Uterus (tissue), 4 donors: ENCODE measurements around the gene CDC16. TPM values are rescaled to one million over a fixed set of nuclear protein-coding genes. Genes with fewer than 3 reads are reported as not detected.
"Not testable (repeated sequence)": the region's sequence is repeated elsewhere in the genome, so short reads cannot be mapped to it uniquely, and the experiment has no call there.

Source experiments
- DNase-seq, 2 donors: peaks; one replicate each; pipeline ENCODE4 v3.0.0-alpha.2; 2019 to 2020
- H3K27ac ChIP-seq, 2 donors: fragments of 200-600 bp; sonication (generic); 1 replicate in 1 of 2; 2 replicates in 1 of 2; pipeline ENCODE4 v1.5.1; 2016 to 2018
- H3K27me3 ChIP-seq, 2 donors: fragments of 200-600 bp; sonication (generic); one replicate each; pipeline ENCODE4 v1.5.1; 2018 to 2019; ENCODE audit warnings: control low read depth in 1 of 2
- H3K36me3 ChIP-seq, 2 donors: fragments of 200-600 bp; sonication (generic); one replicate each; pipeline ENCODE4 v1.5.1; 2019; ENCODE audit warnings: control low read depth in 1 of 2
- H3K4me1 ChIP-seq, 2 donors: fragments of 200-600 bp; sonication (generic); one replicate each; pipeline ENCODE4 v1.5.1; 2018 to 2019; ENCODE audit warnings: control low read depth in 1 of 2
- H3K4me3 ChIP-seq, 2 donors: fragments of 200-600 bp; sonication (generic); 1 replicate in 1 of 2; 2 replicates in 1 of 2; pipeline ENCODE4 v1.5.1; 2018 to 2019; ENCODE audit warnings: mild to moderate bottlenecking in 1 of 2
- H3K9me3 ChIP-seq, 2 donors: fragments of 200-600 bp; sonication (generic); one replicate each; pipeline ENCODE4 v1.5.1; 2019; ENCODE audit warnings: control low read depth in 1 of 2
- POLR2A ChIP-seq, 2 donors: fragments of 450-650 bp; IDR thresholded peaks; one replicate each; pipeline ENCODE4 v1.6.1; 2016; ENCODE audit warnings: antibody characterized with exemption in 2 of 2, mild to moderate bottlenecking in 1 of 2, moderate library complexity in 1 of 2
- intact Hi-C: fragments of 100-400 bp; cut with DNase I; formaldehyde crosslinking; loops from one replicate; pipeline ENCODE4 v1.15.1; 2023; ENCODE audit warnings: low total_unique reads
- total RNA-seq, 4 donors: library from RNA; depleted of rRNA in 3 of 4; stranded (reverse); fragments of >200 nt in 3 of 4; gene quantifications; one replicate each; pipeline versions ENCODE4 v1.1.0 to v1.2.4, GENCODE V29; 2014 to 2023
- TF ChIP-seq, protein P1 (sequence below), 4 experiments: fragments of 200-600 bp in 2 of 4; fragments of 450-650 bp in 2 of 4; sonication (generic) in 2 of 4; IDR thresholded peaks; one replicate each; pipeline ENCODE4 v1.5.1; 2016 to 2019; ENCODE audit warnings: antibody characterized with exemption in 4 of 4, mild to moderate bottlenecking in 2 of 4, moderate library complexity in 1 of 4
- donor health status: DM: yes; HTN: yes; CAD: no.

CDC16 gene
- total RNA-seq, 4 donors from 2014 or later, result 25.0 to 103 (median 53.5) TPM

DNA sequence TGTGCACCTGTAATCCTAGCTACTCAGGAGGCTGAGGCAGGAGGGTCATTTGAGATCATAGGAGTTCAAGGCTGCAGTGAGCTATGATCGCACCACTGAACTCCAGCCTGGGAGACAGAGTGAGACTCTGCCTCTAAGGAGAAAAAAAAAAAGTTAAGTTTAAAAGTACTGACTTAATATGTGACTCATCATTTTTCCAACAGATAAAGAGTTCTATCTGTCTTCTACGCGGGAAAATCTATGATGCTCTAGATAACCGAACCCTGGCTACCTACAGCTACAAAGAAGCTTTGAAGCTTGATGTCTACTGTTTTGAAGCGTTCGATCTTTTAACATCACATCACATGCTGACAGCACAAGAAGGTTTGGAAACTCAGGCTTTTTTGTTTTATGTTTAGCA lies 7.2 kb downstream of the CDC16 start:
- peaks cover 0 to 3% of the 10 kb centered on the region in 2 donors for H3K36me3 ChIP-seq
- H3K27ac ChIP-seq, result no peak overlapping the region
- intact Hi-C loops, result no loop called here
- TF ChIP-seq, protein P1, sequence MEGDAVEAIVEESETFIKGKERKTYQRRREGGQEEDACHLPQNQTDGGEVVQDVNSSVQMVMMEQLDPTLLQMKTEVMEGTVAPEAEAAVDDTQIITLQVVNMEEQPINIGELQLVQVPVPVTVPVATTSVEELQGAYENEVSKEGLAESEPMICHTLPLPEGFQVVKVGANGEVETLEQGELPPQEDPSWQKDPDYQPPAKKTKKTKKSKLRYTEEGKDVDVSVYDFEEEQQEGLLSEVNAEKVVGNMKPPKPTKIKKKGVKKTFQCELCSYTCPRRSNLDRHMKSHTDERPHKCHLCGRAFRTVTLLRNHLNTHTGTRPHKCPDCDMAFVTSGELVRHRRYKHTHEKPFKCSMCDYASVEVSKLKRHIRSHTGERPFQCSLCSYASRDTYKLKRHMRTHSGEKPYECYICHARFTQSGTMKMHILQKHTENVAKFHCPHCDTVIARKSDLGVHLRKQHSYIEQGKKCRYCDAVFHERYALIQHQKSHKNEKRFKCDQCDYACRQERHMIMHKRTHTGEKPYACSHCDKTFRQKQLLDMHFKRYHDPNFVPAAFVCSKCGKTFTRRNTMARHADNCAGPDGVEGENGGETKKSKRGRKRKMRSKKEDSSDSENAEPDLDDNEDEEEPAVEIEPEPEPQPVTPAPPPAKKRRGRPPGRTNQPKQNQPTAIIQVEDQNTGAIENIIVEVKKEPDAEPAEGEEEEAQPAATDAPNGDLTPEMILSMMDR (IDR thresholded peaks at IDR 0.05), result no peak
- TF ChIP-seq POLR2A (IDR thresholded peaks at IDR 0.05), result no peak
- no peak overlapping the region for H3K4me3 ChIP-seq
- no peaks in the 10 kb centered on the region for H3K9me3 ChIP-seq
- H3K4me1 ChIP-seq, result no peaks in the 10 kb centered on the region
- no peak for DNase-seq
- no peaks in the 10 kb centered on the region for H3K27me3 ChIP-seq

DNA sequence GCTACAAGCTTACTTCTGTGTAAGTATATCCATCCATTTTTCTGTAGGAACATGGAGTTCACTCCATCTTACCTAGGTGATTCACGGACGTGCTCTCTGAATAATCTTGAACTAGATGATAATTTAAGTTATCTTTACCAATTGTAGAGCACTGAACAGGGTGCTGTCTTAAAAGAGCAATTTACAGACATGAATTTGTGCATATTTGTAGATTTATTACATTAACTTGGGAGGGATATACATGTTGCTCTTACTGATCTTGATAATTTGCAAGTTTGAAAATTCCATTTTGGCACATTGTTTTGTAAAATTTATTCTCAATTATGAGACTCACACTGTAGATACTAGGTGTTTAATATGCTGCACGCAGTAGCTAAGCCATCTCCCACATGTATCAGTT lies 9.3 kb downstream of the CDC16 start:
- DNase-seq, result no peak
- intact Hi-C loops, result no loop called here
- Histone ChIP-seq H3K4me1 (no peaks in the 10 kb centered on the region), H3K27me3 (no peaks in the 10 kb centered on the region), H3K27ac (no peak overlapping the region), H3K9me3 (no peaks in the 10 kb centered on the region), H3K36me3 (peaks cover 0 to 3% of the 10 kb centered on the region in 2 donors), H3K4me3 (no peak overlapping the region)
- no peak for TF ChIP-seq POLR2A (IDR thresholded peaks at IDR 0.05)

DNA sequence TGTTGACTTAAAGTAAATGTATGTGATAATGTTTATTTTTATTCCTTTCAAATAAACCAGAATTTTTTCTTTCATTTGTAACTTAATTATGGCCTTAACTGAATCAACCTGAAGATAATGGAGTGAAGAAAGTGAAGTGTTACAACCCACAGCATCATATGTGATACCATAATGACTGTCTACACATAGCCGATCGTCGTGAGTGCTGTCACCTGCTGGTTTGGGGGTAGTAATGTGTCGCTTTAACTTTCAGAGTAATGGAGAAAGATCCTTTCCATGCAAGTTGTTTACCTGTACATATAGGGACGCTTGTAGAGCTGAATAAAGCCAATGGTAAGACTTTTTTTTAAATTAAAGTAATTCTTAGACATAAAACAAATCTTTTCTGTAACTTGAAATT lies 9.9 kb downstream of the CDC16 start:
- no peaks in the 10 kb centered on the region for H3K9me3 ChIP-seq
- DNase-seq, result no peak
- H3K27ac ChIP-seq, result no peak overlapping the region
- intact Hi-C loops, result no loop called here
- no peak overlapping the region for H3K4me3 ChIP-seq
- peaks cover 0 to 3% of the 10 kb centered on the region in 2 donors for H3K36me3 ChIP-seq
- TF ChIP-seq, protein P1 (IDR thresholded peaks at IDR 0.05), result no peak
- no peak for TF ChIP-seq POLR2A (IDR thresholded peaks at IDR 0.05)
- no peaks in the 10 kb centered on the region for H3K4me1 ChIP-seq
- H3K27me3 ChIP-seq, result no peaks in the 10 kb centered on the region

- Histone ChIP-seq H3K27me3 (no peaks in the 10 kb centered on the region), H3K4me3 (no peak overlapping the region), H3K36me3 (peaks cover 0 to 3% of the 10 kb centered on the region in 2 donors), H3K27ac (no peak overlapping the region), H3K9me3 (no peaks in the 10 kb centered on the region), H3K4me1 (no peaks in the 10 kb centered on the region)
- no peak for DNase-seq
- no peak for TF ChIP-seq POLR2A (IDR thresholded peaks at IDR 0.05)
- TF ChIP-seq, protein P1 (IDR thresholded peaks at IDR 0.05), result no peak
- intact Hi-C loops, result no loop called here
Measured at GRCh38 chr13:114248011-114248410, 13.3 kb downstream of the CDC16 start.

- no peaks in the 10 kb centered on the region for H3K9me3 ChIP-seq
- intact Hi-C loops, result no loop called here
- TF ChIP-seq, protein P1 (IDR thresholded peaks at IDR 0.05), result no peak
- no peak for TF ChIP-seq POLR2A (IDR thresholded peaks at IDR 0.05)
- DNase-seq, result no peak
- no peaks in the 10 kb centered on the region for H3K36me3 ChIP-seq
- H3K27me3 ChIP-seq, result no peaks in the 10 kb centered on the region
- no peak overlapping the region for H3K27ac ChIP-seq
- H3K4me3 ChIP-seq, result no peak overlapping the region
- H3K4me1 ChIP-seq, result no peaks in the 10 kb centered on the region
Measured at GRCh38 chr13:114249077-114249476, 14.4 kb downstream of the CDC16 start.

GRCh38 chr13:114251639-114252440 lies 17.1 kb downstream of the CDC16 start:
- H3K9me3 ChIP-seq, DNase-seq, H3K27ac ChIP-seq, H3K36me3 ChIP-seq, H3K27me3 ChIP-seq, intact Hi-C loops, H3K4me3 ChIP-seq, H3K4me1 ChIP-seq: not testable (repeated sequence)
